ENCODE results near the gene FSTL5. TPM values are rescaled to one million over a fixed set of nuclear protein-coding genes. Genes with fewer than 3 reads are reported as not detected.
A peak's percentile ranks its signal among the peaks of the same experiment; 100 is the strongest.

The FSTL5 gene
- total and polyA plus RNA-seq, 2 experiments from 2014 or later = 0.06 to 0.49 TPM

DNA sequence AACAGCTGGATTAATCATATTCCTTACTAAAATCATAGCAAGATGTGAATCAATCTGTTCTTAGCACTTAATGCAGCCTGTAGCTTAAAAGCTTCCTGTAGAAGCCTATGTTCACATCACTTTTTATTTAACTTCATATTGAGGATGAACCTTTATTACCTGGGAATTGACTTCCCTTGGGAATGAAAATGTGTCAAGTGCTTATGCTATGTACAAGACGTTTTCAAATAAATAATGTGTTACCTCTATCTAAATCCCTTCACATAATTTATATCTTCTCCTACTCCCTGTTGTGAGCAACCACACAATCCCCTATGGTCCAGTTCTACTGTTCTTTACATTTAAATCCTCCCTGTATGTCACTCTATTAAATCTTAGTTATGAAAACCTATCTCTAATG lies 633.1 kb downstream of the FSTL5 start:
- Histone ChIP-seq H2AFZ (no peak overlapping the region), H3K4me2 (no peak overlapping the region), H3K27ac (ENCODE audit: low read depth) (no peak overlapping the region), H3K79me2 (replicated peaks; ENCODE audit: insufficient read depth) (no peaks in the 10 kb centered on the region), H3F3A (replicated peaks; ENCODE audit: low read depth) (no peaks in the 10 kb centered on the region), H3K27me3 (ENCODE audit: insufficient read depth) (no peaks in the 10 kb centered on the region), H3K36me3 (ENCODE audit: insufficient read depth) (no peaks in the 10 kb centered on the region), H3K4me3 (no peak overlapping the region), H4K20me1 (replicated peaks; ENCODE audit: insufficient read depth) (no peaks in the 10 kb centered on the region), H3K4me1 (ENCODE audit: insufficient read depth) (0 out of 2 replicates have a peak, but pooled peaks cover 6% of the 10 kb centered on the region), H3K9me2 (ENCODE audit: insufficient read depth) (no peaks in the 10 kb centered on the region)
- Mint-ChIP-seq H3K27ac (no peak overlapping the region), H3K36me3 (ENCODE audit: low read depth) (peaks cover 3% of the 10 kb centered on the region; the same call in 2 of the 3 replicates), H3K9me3 (no peaks in the 10 kb centered on the region; the same call in 2 of the 3 replicates), H3K4me1 (peaks cover 2% of the 10 kb centered on the region; the same call in 1 of the 3 replicates), H3K4me3 (no peak overlapping the region), H3K27me3 (ENCODE audit: insufficient read depth, low read depth, poor library complexity) (no peaks in the 10 kb centered on the region)
- no peak for DNase-seq (ENCODE audit: low spot score)
- no peak for ATAC-seq
- TF ChIP-seq, protein P1, sequence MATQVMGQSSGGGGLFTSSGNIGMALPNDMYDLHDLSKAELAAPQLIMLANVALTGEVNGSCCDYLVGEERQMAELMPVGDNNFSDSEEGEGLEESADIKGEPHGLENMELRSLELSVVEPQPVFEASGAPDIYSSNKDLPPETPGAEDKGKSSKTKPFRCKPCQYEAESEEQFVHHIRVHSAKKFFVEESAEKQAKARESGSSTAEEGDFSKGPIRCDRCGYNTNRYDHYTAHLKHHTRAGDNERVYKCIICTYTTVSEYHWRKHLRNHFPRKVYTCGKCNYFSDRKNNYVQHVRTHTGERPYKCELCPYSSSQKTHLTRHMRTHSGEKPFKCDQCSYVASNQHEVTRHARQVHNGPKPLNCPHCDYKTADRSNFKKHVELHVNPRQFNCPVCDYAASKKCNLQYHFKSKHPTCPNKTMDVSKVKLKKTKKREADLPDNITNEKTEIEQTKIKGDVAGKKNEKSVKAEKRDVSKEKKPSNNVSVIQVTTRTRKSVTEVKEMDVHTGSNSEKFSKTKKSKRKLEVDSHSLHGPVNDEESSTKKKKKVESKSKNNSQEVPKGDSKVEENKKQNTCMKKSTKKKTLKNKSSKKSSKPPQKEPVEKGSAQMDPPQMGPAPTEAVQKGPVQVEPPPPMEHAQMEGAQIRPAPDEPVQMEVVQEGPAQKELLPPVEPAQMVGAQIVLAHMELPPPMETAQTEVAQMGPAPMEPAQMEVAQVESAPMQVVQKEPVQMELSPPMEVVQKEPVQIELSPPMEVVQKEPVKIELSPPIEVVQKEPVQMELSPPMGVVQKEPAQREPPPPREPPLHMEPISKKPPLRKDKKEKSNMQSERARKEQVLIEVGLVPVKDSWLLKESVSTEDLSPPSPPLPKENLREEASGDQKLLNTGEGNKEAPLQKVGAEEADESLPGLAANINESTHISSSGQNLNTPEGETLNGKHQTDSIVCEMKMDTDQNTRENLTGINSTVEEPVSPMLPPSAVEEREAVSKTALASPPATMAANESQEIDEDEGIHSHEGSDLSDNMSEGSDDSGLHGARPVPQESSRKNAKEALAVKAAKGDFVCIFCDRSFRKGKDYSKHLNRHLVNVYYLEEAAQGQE (IDR thresholded peaks at IDR 0.05; ENCODE audit: unreplicated experiment) = no peak
- TF ChIP-seq, protein P2, sequence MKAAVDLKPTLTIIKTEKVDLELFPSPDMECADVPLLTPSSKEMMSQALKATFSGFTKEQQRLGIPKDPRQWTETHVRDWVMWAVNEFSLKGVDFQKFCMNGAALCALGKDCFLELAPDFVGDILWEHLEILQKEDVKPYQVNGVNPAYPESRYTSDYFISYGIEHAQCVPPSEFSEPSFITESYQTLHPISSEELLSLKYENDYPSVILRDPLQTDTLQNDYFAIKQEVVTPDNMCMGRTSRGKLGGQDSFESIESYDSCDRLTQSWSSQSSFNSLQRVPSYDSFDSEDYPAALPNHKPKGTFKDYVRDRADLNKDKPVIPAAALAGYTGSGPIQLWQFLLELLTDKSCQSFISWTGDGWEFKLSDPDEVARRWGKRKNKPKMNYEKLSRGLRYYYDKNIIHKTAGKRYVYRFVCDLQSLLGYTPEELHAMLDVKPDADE (IDR thresholded peaks at IDR 0.05) = no peak
- TF ChIP-seq STAT1 (IDR thresholded peaks at IDR 0.05; ENCODE audit: unreplicated experiment) (no peak), NANOG (IDR thresholded peaks at IDR 0.05; ENCODE audit: borderline replicate concordance) (no peak)

DNA sequence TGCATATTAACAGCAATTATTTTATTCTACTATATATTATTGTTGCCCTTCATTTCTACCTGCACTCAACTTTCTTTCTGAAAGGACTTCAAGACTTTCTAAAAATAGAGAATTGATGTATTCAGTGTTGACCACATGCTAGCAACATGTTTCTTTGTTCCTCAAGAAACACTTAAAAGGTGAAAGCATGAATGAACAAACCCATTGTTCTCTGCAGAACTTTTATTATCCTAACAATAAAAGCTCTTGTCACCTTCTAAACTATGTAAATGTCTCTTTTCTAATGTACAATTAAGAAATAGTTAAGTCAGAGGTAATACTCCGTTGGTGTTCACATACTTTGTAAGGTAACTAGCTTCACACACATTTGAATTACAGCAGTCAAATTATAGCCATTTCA lies 638.7 kb downstream of the FSTL5 start:
- no peaks in the 10 kb centered on the region for H4K20me1 ChIP-seq (replicated peaks; ENCODE audit: insufficient read depth)
- H3K79me2 ChIP-seq (replicated peaks; ENCODE audit: insufficient read depth) = no peaks in the 10 kb centered on the region
- H2AFZ ChIP-seq = no peak overlapping the region
- ATAC-seq (no peak; the same call in 2 of the 3 replicates), DNase-seq (ENCODE audit: low spot score) (peak; percentile 8)
- no peaks in the 10 kb centered on the region for H3K9me2 ChIP-seq (ENCODE audit: insufficient read depth)
- H3K27ac ChIP-seq (ENCODE audit: low read depth) = no peak overlapping the region
- H3K27ac Mint-ChIP-seq = no peak overlapping the region
- peaks cover 3% of the 10 kb centered on the region; the same call in 2 of the 3 replicates for H3K36me3 Mint-ChIP-seq (ENCODE audit: low read depth)
- no peaks in the 10 kb centered on the region for H3K27me3 ChIP-seq (ENCODE audit: insufficient read depth)
- H3K9me3 Mint-ChIP-seq = no peaks in the 10 kb centered on the region
- H3K4me3 ChIP-seq = no peak overlapping the region
- TF ChIP-seq JUNB (IDR thresholded peaks at IDR 0.05; ENCODE audit: unreplicated experiment) (no peak), NANOG (IDR thresholded peaks at IDR 0.05; ENCODE audit: borderline replicate concordance) (peak; percentile 95)
- H3K4me3 Mint-ChIP-seq = no peak overlapping the region
- H3K27me3 Mint-ChIP-seq (ENCODE audit: insufficient read depth, low read depth, poor library complexity) = no peaks in the 10 kb centered on the region
- no peaks in the 10 kb centered on the region for H3K36me3 ChIP-seq (ENCODE audit: insufficient read depth)
- no peaks in the 10 kb centered on the region for H3F3A ChIP-seq (replicated peaks; ENCODE audit: low read depth)
- H3K4me2 ChIP-seq = peak overlapping the region; percentile 17
- peaks cover 27% of the 10 kb centered on the region for H3K4me1 ChIP-seq (ENCODE audit: insufficient read depth)
- peaks cover 17% of the 10 kb centered on the region for H3K4me1 Mint-ChIP-seq

DNA sequence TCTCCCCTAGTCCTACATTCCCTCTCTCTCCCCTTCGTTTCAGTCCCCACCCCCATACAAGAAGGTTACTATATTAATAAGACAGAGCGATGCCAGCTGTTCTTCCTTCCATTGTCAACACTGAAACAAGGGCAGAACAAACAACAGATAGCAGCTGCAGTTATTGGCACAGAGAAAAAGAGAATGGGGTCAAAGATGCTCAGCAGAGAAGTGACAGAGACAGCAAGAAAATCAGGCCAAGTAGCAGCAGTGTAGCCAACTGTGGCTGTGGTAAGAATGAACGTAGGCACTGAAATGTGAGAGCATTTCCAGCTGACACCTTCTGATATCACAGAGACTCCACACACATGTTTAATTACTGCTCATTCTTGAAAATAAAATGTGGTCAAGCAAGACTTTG lies 641.8 kb downstream of the FSTL5 start:
- DNase-seq (ENCODE audit: low spot score) = no peak
- Histone ChIP-seq H3K4me2 (no peak overlapping the region), H3K36me3 (ENCODE audit: insufficient read depth) (no peaks in the 10 kb centered on the region), H2AFZ (peak overlapping the region; percentile 64; the same call in 1 of the 2 replicates), H3K9me2 (ENCODE audit: insufficient read depth) (no peaks in the 10 kb centered on the region), H3K4me3 (no peak overlapping the region), H3K79me2 (replicated peaks; ENCODE audit: insufficient read depth) (no peaks in the 10 kb centered on the region), H4K20me1 (replicated peaks; ENCODE audit: insufficient read depth) (no peaks in the 10 kb centered on the region), H3K4me1 (ENCODE audit: insufficient read depth) (peaks cover 27% of the 10 kb centered on the region), H3K27ac (ENCODE audit: low read depth) (no peak overlapping the region), H3F3A (replicated peaks; ENCODE audit: low read depth) (no peaks in the 10 kb centered on the region), H3K27me3 (ENCODE audit: insufficient read depth) (no peaks in the 10 kb centered on the region)
- Mint-ChIP-seq H3K9me3 (no peaks in the 10 kb centered on the region), H3K36me3 (ENCODE audit: low read depth) (peaks cover 3% of the 10 kb centered on the region; the same call in 2 of the 3 replicates), H3K4me1 (peaks cover 17% of the 10 kb centered on the region), H3K27ac (peak overlapping the region; percentile 19; the same call in 1 of the 2 replicates), H3K27me3 (ENCODE audit: insufficient read depth, low read depth, poor library complexity) (no peaks in the 10 kb centered on the region), H3K4me3 (no peak overlapping the region)
- ATAC-seq = peak; percentile 30; the same call in 1 of the 3 replicates
- TF ChIP-seq ZNF331 (CRISPR knock-in tag; IDR thresholded peaks at IDR 0.05; ENCODE audit: low read depth) = no peak
- TF ChIP-seq EZH2 (IDR thresholded peaks at IDR 0.05; ENCODE audit: low read depth, unreplicated experiment) = no peak
- TF ChIP-seq JUNB (IDR thresholded peaks at IDR 0.05; ENCODE audit: unreplicated experiment) = no peak
- no peak for TF ChIP-seq NANOG (IDR thresholded peaks at IDR 0.05; ENCODE audit: borderline replicate concordance)
- TF ChIP-seq EZH2phosphoT487 (IDR thresholded peaks at IDR 0.05; ENCODE audit: unreplicated experiment) = no peak
- TF ChIP-seq, protein P2 (IDR thresholded peaks at IDR 0.05) = no peak
- no peak for TF ChIP-seq ZNF114 (CRISPR knock-in tag; IDR thresholded peaks at IDR 0.05)
- TF ChIP-seq, protein P1 (IDR thresholded peaks at IDR 0.05; ENCODE audit: unreplicated experiment) = no peak
